Fibroblast of skin of abdomen (primary cell): ENCODE data around the gene ACP7.
"Not testable (repeated sequence)": the region's sequence is repeated elsewhere in the genome, so short reads cannot be mapped to it uniquely, and the experiment has no call there.

Experiments
- DNase-seq: peaks from one replicate; pipeline ENCODE4 v3.0.0-alpha.2; 2013

ACP7 gene

GRCh38 chr19:39078436-39079200 lies 5.5 kb upstream of the ACP7 start:
- peak; percentile 94 for DNase-seq

- no peak for DNase-seq
Measured at GRCh38 chr19:39080431-39080830, 3.7 kb upstream of the ACP7 start.

GRCh38 chr19:39082167-39082566 lies 2.0 kb upstream of the ACP7 start:
- no peak for DNase-seq

- no peak for DNase-seq
Measured at GRCh38 chr19:39082745-39083598, 1.2 kb upstream of the ACP7 start.

- no peak for DNase-seq
Measured at GRCh38 chr19:39083599-39083982, 577 bp upstream of the ACP7 start.

- no peak for DNase-seq
Measured at GRCh38 chr19:39084732-39085080, 538 bp downstream of the ACP7 start.

GRCh38 chr19:39085392-39085791 lies 1.2 kb downstream of the ACP7 start:
- DNase-seq, result no peak

- DNase-seq, result no peak
Measured at GRCh38 chr19:39086386-39086785, 2.2 kb downstream of the ACP7 start.

GRCh38 chr19:39087907-39088686 lies 3.9 kb downstream of the ACP7 start:
- no peak for DNase-seq

GRCh38 chr19:39090016-39090415 lies 5.8 kb downstream of the ACP7 start:
- DNase-seq, result not testable (repeated sequence)

- no peak for DNase-seq
Measured at GRCh38 chr19:39090881-39091280, 6.7 kb downstream of the ACP7 start.

GRCh38 chr19:39095799-39096540 lies 11.8 kb downstream of the ACP7 start:
- DNase-seq, result not testable (repeated sequence)

- DNase-seq, result no peak
Measured at GRCh38 chr19:39097299-39097698, 13.1 kb downstream of the ACP7 start.

- no peak for DNase-seq
Measured at GRCh38 chr19:39097721-39098120, 13.6 kb downstream of the ACP7 start.

GRCh38 chr19:39098365-39099269 lies 14.4 kb downstream of the ACP7 start:
- DNase-seq, result no peak

- no peak for DNase-seq
Measured at GRCh38 chr19:39099341-39099740, 15.2 kb downstream of the ACP7 start.

GRCh38 chr19:39100500-39101166 lies 16.5 kb downstream of the ACP7 start:
- DNase-seq, result no peak

GRCh38 chr19:39103151-39103550 lies 19.0 kb downstream of the ACP7 start:
- DNase-seq, result no peak

GRCh38 chr19:39104186-39104596 lies 20.0 kb downstream of the ACP7 start:
- no peak for DNase-seq

GRCh38 chr19:39106194-39106593 lies 22.0 kb downstream of the ACP7 start:
- no peak for DNase-seq

- no peak for DNase-seq
Measured at GRCh38 chr19:39109641-39110040, 25.5 kb downstream of the ACP7 start.
